Measurements from ENCODE around the gene ITGA1. TPM values are rescaled to one million over a fixed set of nuclear protein-coding genes. Genes with fewer than 3 reads are reported as not detected.

ITGA1 gene
- total RNA-seq, 4 donors from 2014 or later = 219 to 326 (median 240) TPM

- H3K9me3 ChIP-seq = no peaks in the 10 kb centered on the region
- WGBS, 2 donors (ENCODE audit: low coverage in 1 of 2) = 83 to 84% methylated on average over 1 of the region's 1 CpG
- TF ChIP-seq POLR2A (IDR thresholded peaks at IDR 0.05) = no peak
- no peak for TF ChIP-seq POLR2AphosphoS5 (IDR thresholded peaks at IDR 0.05)
- TF ChIP-seq CTCF (IDR thresholded peaks at IDR 0.05) = no peak
- no peak for TF ChIP-seq EP300 (IDR thresholded peaks at IDR 0.05)
- peak overlapping the region in 3 of 4 donors; percentile 17 to 67 (median 22) for H3K27ac ChIP-seq
- H3K27me3 ChIP-seq = no peaks in the 10 kb centered on the region
- H3K4me3 ChIP-seq = no peak overlapping the region
- H3K36me3 ChIP-seq = peaks cover 0 to 32% of the 10 kb centered on the region in 2 donors
- peaks cover 4 to 26% (median 10%) of the 10 kb centered on the region in 3 donors for H3K4me1 ChIP-seq
- no peak for ATAC-seq
Measured at GRCh38 chr5:52906343-52906742, 118.6 kb downstream of the ITGA1 start.

GRCh38 chr5:52906845-52907244 is 119.1 kb downstream of the ITGA1 start:
- H3K36me3 ChIP-seq = peaks cover 0 to 31% of the 10 kb centered on the region in 2 donors
- peaks cover 4 to 26% (median 10%) of the 10 kb centered on the region in 3 donors for H3K4me1 ChIP-seq
- no peaks in the 10 kb centered on the region for H3K9me3 ChIP-seq
- H3K27ac ChIP-seq = peak overlapping the region in 3 of 4 donors; percentile 17 to 67 (median 22)
- no peaks in the 10 kb centered on the region for H3K27me3 ChIP-seq
- no peak for TF ChIP-seq POLR2A (IDR thresholded peaks at IDR 0.05)
- TF ChIP-seq CTCF (IDR thresholded peaks at IDR 0.05) = no peak
- TF ChIP-seq POLR2AphosphoS5 (IDR thresholded peaks at IDR 0.05) = no peak
- no peak for TF ChIP-seq EP300 (IDR thresholded peaks at IDR 0.05)
- H3K4me3 ChIP-seq = no peak overlapping the region
- ATAC-seq = no peak
- WGBS, 2 donors (ENCODE audit: low coverage in 1 of 2) = 62 to 78% methylated on average over 4 of the region's 4 CpGs

- Histone ChIP-seq H3K27me3 (no peaks in the 10 kb centered on the region), H3K9me3 (no peaks in the 10 kb centered on the region), H3K27ac (peak overlapping the region in 3 of 4 donors; percentile 28 to 67 (median 57)), H3K36me3 (peaks cover 0 to 15% of the 10 kb centered on the region in 2 donors), H3K4me1 (peaks cover 4 to 26% (median 10%) of the 10 kb centered on the region in 3 donors), H3K4me3 (no peak overlapping the region)
- TF ChIP-seq POLR2AphosphoS5 (IDR thresholded peaks at IDR 0.05) = no peak
- TF ChIP-seq POLR2A (IDR thresholded peaks at IDR 0.05) = no peak
- no peak for TF ChIP-seq CTCF (IDR thresholded peaks at IDR 0.05)
- TF ChIP-seq EP300 (IDR thresholded peaks at IDR 0.05) = no peak
- 13 to 21% methylated on average over 1 of the region's 1 CpG for WGBS, 2 donors (ENCODE audit: low coverage in 1 of 2)
- ATAC-seq = no peak
Measured at GRCh38 chr5:52909192-52909591, 121.5 kb downstream of the ITGA1 start.

GRCh38 chr5:52910071-52910470 is 122.4 kb downstream of the ITGA1 start:
- WGBS, 2 donors (ENCODE audit: low coverage in 1 of 2) = 23 to 30% methylated on average over 8 of the region's 8 CpGs
- ATAC-seq = no peak
- peak overlapping the region; percentile 29 to 67 (median 46) for H3K27ac ChIP-seq

More at GRCh38 chr5:52910071-52910470, 122.4 kb downstream of the ITGA1 start:
- Histone ChIP-seq H3K4me3 (no peak overlapping the region), H3K27me3 (no peaks in the 10 kb centered on the region), H3K36me3 (peaks cover 0 to 15% of the 10 kb centered on the region in 2 donors), H3K4me1 (peaks cover 4 to 32% (median 10%) of the 10 kb centered on the region in 3 donors), H3K9me3 (no peaks in the 10 kb centered on the region)
- TF ChIP-seq POLR2AphosphoS5 (IDR thresholded peaks at IDR 0.05) (no peak), POLR2A (IDR thresholded peaks at IDR 0.05) (no peak), CTCF (IDR thresholded peaks at IDR 0.05) (no peak), EP300 (IDR thresholded peaks at IDR 0.05) (no peak)
